AG08395 (cell line): Measurements from ENCODE around the gene SLC4A3.
A peak's percentile ranks its signal among the peaks of the same experiment; 100 is the strongest.

Source experiments
- DNase-seq: peaks from one replicate; pipeline ENCODE4 v3.0.0; 2012; ENCODE audit warnings: mixed read lengths, low spot score

SLC4A3 gene

GRCh38 chr2:219627103-219628100 is at the start of gene SLC4A3:
Gene SLC4A3 (plus strand): TSS chr2:219627630. CDS start chr2:219627993, 363 bp downstream.
- peak; percentile 77 for DNase-seq

DNA sequence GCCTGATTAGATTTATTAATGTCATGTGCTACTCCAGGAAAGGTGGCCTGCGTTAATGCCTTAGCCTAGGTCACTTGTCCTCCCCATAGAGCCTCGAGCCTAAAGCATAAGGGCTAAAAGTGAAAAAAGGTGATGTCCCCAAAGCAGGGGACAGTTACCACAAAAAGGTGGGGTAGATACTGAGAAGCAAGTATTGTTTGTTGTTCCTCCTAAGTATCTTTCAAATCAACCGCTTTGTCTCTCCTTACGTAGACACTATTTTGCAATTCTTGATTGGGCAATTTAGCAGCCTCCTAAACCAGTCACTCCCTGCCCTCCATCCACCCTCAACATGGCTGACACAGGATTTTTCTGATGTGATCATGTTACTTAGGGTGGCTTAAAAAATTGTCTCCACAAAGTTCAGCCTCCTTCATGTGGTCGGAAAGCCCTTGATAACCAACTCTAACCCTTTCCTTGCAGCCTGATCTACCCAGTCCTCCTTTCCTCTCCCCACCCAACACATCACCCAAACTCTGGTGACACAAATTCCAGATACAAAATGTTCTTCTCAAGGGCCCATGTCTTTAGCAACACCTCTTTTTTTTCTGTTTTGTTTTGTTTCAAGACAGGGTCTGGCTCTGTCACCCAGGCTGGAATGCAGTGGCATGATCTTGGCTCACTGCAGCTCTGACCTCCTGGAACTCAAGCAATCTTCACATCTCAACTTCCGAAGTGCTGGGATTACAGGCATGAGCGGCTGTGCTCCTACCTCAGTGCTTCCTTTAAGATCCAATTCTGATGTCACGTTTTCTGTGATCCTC is 48.4 kb upstream of the SLC4A3 start:
- no peak for DNase-seq

DNA sequence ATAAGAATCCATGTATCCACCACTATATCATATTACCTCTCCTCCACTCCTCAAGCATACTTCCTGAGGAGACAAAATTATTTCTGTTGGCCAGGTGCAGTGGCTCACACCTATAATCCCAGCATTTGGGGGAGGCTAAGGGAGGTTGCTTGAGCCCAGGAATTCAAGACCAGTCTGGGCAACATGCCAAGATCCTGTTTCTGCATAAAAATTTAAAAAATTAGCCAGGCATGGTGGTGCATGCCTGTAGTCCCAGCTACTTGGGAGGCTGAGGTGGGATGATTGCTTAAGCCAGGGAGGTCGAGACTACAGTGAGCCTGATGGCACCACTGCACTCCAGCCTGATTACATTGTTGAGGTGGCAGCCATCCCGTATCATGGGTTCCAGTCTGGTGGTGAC is 46.1 kb upstream of the SLC4A3 start:
- DNase-seq: no peak

- no peak for DNase-seq
Measured at GRCh38 chr2:219591091-219591490, 36.3 kb upstream of the SLC4A3 start.

DNA sequence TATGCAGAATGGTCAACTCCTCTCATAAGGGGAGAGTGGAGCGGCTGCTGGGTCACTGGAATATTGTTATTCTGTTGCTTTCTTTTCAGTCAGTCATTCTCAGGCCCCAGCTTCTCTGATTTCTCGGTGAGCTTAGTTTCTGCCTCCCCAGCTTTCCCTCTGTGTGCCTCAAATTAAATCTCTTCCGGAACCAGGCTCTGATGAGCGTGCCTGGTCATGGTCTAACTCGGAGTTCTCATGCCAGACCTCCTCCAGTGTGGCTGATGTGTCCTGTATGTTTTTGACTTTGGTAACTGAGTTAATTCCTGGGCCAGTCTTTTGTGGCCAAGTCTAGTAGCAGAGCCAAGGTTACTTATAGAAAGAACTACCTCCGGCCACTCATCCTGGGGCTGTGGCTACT is 34.7 kb upstream of the SLC4A3 start:
- no peak for DNase-seq

- no peak for DNase-seq
Measured at GRCh38 chr2:219593154-219593553, 34.3 kb upstream of the SLC4A3 start.

DNA sequence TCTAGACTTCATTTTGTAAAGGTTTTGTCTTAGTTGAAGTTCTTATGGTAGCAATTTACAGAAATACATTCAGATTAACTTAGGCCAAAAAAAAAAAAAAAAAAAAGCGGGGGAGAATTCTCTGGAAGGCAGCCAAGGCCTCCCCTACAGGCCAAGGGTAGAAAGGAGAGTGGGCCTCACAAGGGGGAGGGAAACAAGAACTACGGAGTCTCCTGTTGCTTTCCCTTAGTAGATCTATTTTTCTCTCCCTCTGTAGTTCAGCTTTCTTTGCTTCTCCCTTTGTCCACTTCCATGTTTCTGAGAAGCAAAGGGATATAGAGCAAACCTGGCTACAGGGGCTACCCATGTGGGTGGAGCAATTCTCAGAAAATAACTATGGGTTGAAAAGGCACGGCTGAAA is 32.2 kb upstream of the SLC4A3 start:
- DNase-seq: no peak

DNA sequence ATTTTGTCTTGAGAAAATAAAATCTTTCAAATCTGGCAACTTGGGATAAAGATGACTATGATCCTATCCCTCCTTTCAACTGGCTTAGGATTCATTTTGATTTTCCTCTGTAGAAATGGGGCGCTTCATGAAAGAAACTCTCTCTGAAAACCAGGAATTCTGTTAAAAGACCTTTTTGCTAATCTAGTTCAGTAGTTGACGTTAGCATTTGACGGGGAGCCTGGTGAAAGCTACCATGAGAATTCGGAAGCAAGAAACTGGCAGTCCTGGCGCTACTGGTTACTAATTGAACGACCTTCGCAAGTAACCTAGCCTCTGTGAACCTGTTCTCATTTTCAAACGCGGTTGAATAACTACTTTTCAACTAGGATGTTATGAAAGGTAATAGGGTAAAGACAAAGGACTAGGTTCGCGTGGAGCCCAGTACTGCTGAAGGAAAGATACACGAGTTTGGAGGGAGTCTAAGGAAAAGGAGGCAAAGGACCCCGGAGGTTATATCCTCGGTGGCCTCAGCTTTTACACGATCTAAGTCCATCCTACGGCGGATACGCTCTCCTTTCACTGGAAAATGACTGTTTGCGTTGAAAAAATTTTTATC is 30.4 kb upstream of the SLC4A3 start:
- DNase-seq: peak; percentile 13

DNA sequence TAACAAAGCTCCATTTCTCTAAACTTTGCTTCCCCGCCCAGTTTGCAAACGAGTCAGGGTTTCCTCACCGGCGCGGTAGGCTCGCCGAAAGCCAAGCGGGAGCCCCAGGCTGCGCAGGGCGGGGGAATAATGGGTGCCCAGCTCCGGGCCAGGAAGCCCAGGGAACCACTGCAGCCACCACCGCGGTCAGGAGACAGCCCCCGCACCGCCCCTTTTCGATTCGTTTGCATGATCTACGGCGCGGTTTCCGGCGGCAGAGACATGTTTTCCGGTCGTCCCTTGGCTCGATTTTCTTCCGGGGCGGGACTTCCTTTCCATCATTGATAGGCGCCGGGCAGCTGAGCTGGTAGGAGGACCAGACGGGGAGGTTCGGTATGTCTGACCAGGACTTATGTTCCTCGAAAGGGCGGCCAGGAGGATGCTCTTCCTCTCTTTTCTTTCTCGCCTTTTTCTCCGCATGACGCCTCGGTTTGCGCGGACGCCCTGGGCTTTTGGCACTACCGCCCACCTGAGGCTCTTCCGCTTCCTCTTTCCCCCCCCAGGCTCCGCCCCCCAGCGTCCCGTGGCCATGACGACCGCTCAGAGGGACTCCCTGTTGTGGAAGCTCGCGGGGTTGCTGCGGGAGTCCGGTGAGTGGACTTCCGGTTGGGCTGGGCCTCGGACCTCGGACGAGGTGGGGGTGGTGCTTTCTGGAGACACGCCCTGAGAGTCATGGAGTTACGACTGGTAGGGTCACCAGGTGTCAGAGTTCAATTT is 29.7 kb upstream of the SLC4A3 start, which contains the start of gene STK11IP:
TSS of gene STK11IP (plus strand) at position 306 of the 756 bp plus-strand sequence. CDS start at position 569, 263 bp downstream.
- peak; percentile 99 for DNase-seq

GRCh38 chr2:219598308-219599078 is 28.9 kb upstream of the SLC4A3 start:
- DNase-seq: no peak

- no peak for DNase-seq
Measured at GRCh38 chr2:219603771-219604170, 23.7 kb upstream of the SLC4A3 start.

GRCh38 chr2:219605607-219605954 is 21.8 kb upstream of the SLC4A3 start:
- no peak for DNase-seq

DNA sequence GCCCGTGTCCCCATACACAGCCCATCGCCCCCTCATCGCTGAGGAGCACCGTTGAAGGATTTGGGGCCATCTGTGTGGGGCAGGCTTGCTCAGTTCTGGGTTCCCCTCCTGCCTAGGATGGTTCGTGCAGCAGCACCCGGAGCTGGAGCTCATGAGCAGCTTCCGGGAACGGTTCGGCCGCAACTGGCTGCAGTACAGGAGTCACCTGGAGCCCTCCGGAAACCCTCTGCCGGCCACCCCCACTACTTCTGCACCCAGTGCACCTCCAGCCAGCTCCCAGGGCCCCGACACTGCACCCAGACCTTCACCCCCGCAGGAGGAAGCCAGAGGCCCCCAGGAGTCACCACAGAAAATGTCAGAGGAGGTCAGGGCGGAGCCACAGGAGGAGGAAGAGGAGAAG is 19.5 kb upstream of the SLC4A3 start:
- DNase-seq: no peak

DNA sequence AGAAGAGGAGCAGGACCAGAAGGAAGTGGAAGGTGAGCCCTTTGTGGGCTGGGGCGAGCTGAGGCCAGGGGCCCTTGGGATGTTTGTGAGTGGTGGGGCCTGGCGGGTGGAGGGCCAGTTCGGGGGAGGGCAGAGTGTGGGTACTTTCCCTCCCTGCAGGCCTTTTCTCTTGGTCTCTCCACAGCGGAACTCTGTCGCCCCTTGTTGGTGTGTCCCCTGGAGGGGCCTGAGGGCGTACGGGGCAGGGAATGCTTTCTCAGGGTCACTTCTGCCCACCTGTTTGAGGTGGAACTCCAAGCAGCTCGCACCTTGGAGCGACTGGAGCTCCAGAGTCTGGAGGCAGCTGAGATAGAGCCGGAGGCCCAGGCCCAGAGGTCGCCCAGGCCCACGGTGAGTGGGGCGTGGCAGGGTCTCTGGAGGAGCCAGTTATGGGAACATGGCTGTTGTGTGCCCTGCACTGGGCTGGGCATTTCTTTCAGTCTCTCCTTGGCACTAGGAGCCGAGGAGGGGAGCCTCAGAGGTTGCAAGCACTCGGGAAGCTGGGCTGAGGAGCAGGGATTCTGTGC is 18.9 kb upstream of the SLC4A3 start:
- no peak for DNase-seq

- no peak for DNase-seq
Measured at GRCh38 chr2:219609149-219609750, 18.2 kb upstream of the SLC4A3 start.

DNA sequence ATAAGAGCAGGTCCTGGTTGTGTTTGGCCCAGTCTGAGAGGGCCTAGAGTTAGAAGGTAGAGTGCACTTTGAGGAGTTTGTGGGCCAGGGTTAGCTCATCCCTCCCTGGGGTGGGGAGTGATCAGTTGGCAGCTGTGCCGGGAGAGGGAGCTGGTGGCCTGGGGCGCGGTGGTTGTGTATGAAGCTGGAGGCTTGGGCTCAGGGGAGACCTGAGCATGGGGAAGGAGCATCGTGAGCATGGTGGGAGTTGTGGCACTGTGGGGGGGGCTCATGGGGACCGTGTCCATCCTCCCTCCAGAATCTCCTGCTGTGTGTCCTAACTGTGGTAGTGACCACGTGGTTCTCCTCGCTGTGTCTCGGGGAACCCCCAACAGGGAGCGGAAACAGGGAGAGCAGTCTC is 16.1 kb upstream of the SLC4A3 start:
- DNase-seq: no peak

GRCh38 chr2:219611866-219612576 is 15.4 kb upstream of the SLC4A3 start:
- no peak for DNase-seq

GRCh38 chr2:219612577-219613286 is 14.7 kb upstream of the SLC4A3 start:
- DNase-seq: no peak
